K562 (cell line): Measurements from ENCODE around the gene LRRC61. TPM values are rescaled to one million over a fixed set of nuclear protein-coding genes. Genes with fewer than 3 reads are reported as not detected.
A peak's percentile ranks its signal among the peaks of the same experiment; 100 is the strongest.

ENCODE experiments used
- CSDE1 ChIP-seq, 2 experiments: fragments of 450-650 bp; IDR thresholded peaks; 2 replicates each; pipeline ENCODE4 v1.6.1; 2016; ENCODE audit warnings: mild to moderate bottlenecking in 1 of 2
- GABPA ChIP-seq: fragments of 200-800 bp; sonication (Bioruptor generic); conservative IDR thresholded peaks from 2 replicates; pipeline ENCODE4 v1.6.1; 2016; ENCODE audit warnings: low read depth, missing genetic modification characterization, missing compliant biosample characterization
- HNRNPLL ChIP-seq: fragments of 200-400 bp; formaldehyde crosslinking; IDR thresholded peaks from 2 replicates; pipeline ENCODE4 v1.6.1; 2017; ENCODE audit warnings: low read length, low read depth, mild to moderate bottlenecking; ENCODE audit not compliant: poor library complexity, severe bottlenecking
- JUN ChIP-seq, 2 experiments: sonication (generic) in 1 of 2; formaldehyde crosslinking in 1 of 2; IDR thresholded peaks; 2 replicates each; pipeline versions ENCODE4 v1.6.1 to v1.8.0; 2012 to 2022; ENCODE audit warnings: borderline replicate concordance in 2 of 2, mild to moderate bottlenecking in 2 of 2, improper control_type of control experiment in 1 of 2, low read depth in 1 of 2, low read length in 1 of 2, missing genetic modification reagents in 1 of 2
- MBD2 ChIP-seq: sonication (generic); IDR thresholded peaks from 2 replicates; pipeline ENCODE4 v1.6.1; 2016; ENCODE audit warnings: low read depth, borderline replicate concordance
- PREB ChIP-seq: sonication (generic); formaldehyde crosslinking; IDR thresholded peaks from 2 replicates; pipeline ENCODE4 v1.8.1; 2023; ENCODE audit warnings: mild to moderate bottlenecking, missing genetic modification reagents
- TCF7L2 ChIP-seq: fragments of 150-350 bp; IDR thresholded peaks from 2 replicates; pipeline ENCODE4 v1.6.1; 2016; ENCODE audit warnings: low read depth, mild to moderate bottlenecking, low read length, moderate library complexity
- TEAD1 ChIP-seq, 2 experiments: fragments of 450-650 bp in 1 of 2; sonication (generic) in 1 of 2; formaldehyde crosslinking; IDR thresholded peaks; 2 replicates each; pipeline versions ENCODE4 v1.4.0 to v1.8.0; 2020 to 2022; ENCODE audit warnings: mild to moderate bottlenecking in 2 of 2, missing genetic modification reagents in 1 of 2
- U2AF2 ChIP-seq: fragments of 200-400 bp; formaldehyde crosslinking; optimal IDR thresholded peaks from 2 replicates; pipeline ENCODE3; 2017; ENCODE audit warnings: low read depth, mild to moderate bottlenecking, low read length
- USF1 ChIP-seq: sonication (generic); formaldehyde crosslinking; IDR thresholded peaks from 2 replicates; pipeline ENCODE4 v1.9.0; 2022; ENCODE audit warnings: mild to moderate bottlenecking, missing genetic modification reagents
- ZNF449 ChIP-seq: fragments of 250-450 bp; sonication (Bioruptor Pico); IDR thresholded peaks from 2 replicates; pipeline ENCODE4 v1.8.0; 2022; ENCODE audit warnings: moderate library complexity, mild to moderate bottlenecking, inconsistent platforms
- ZNF609 ChIP-seq: sonication (generic); formaldehyde crosslinking; IDR thresholded peaks from 2 replicates; pipeline ENCODE4 v1.8.1; 2023; ENCODE audit warnings: missing genetic modification reagents, mild to moderate bottlenecking, borderline replicate concordance
- ZNF695 ChIP-seq: fragments of 450-650 bp; formaldehyde crosslinking; IDR thresholded peaks from 2 replicates; pipeline ENCODE4 v1.4.0; 2020; ENCODE audit warnings: mild to moderate bottlenecking, moderate library complexity
- ZNF696 ChIP-seq: fragments of 250-450 bp; sonication (Bioruptor Pico); conservative IDR thresholded peaks from 2 replicates; pipeline ENCODE4 v1.4.0; 2020; ENCODE audit warnings: mild to moderate bottlenecking, moderate library complexity
- polyA plus RNA-seq, 8 experiments: library from polyadenylated mRNA; depleted of rRNA in 4 of 8; stranded (reverse) in 5 of 8; unstranded in 3 of 8; fragments of >200 nt; fragmentation: Nextera tagmentation in 2 of 8; fragmentation: Illumina TruSeq in 1 of 8; extraction: Ambion mirVana in 2 of 8; extraction: Trizol in 1 of 8; gene quantifications; 2 replicates each; pipeline versions ENCODE4 v1.2.1 to v1.2.3, GENCODE V29; 2011 to 2014; ENCODE audit warnings: inconsistent platforms in 1 of 8, missing spikeins in 1 of 8
- total RNA-seq, 7 experiments: library from RNA; depleted of rRNA in 6 of 7; stranded (reverse); fragments of >200 nt in 6 of 7; fragmentation: Illumina TruSeq in 2 of 7; extraction: Trizol in 2 of 7; gene quantifications; 2 replicates each; pipeline versions ENCODE4 v1.2.1 to v1.2.3, GENCODE V29; 2011 to 2021; ENCODE audit warnings: low replicate concordance in 1 of 7

LRRC61 gene
- total and polyA plus RNA-seq, 9 of the 15 experiments (the other 6 are each of a cell fraction or from before 2014, with no cell fraction given), result 1.3 to 55.2 (median 35.2) TPM

- TF ChIP-seq JUN (IDR thresholded peaks at IDR 0.05; ENCODE audit: borderline replicate concordance, low read depth, low read length) (no peak), JUN (CRISPR knock-in tag; IDR thresholded peaks at IDR 0.05; ENCODE audit: borderline replicate concordance) (0 out of 2 replicates have a peak, but pooled peaks have one; percentile 39), GABPA (tag) (no peak), TCF7L2 (no peak), PREB (no peak), CSDE1 (IDR thresholded peaks at IDR 0.05) (no peak), USF1 (CRISPR knock-in tag) (0 out of 2 replicates have a peak, but pooled peaks have one; percentile 1), U2AF2 (no peak), ZNF449 (CRISPR knock-in tag) (no peak), ZNF696 (CRISPR knock-in tag) (no peak), TEAD1 (CRISPR knock-in tag; IDR thresholded peaks at IDR 0.05) (peak in 1 of 2 experiments; percentile 57; a peak in 1 of 4 replicates), MBD2 (no peak), ZNF695 (no peak), HNRNPLL (peak; percentile 26), ZNF609 (CRISPR knock-in tag) (peak; percentile 96; the same call in 1 of the 2 replicates)
Measured at GRCh38 chr7:150369748-150370501, 46.8 kb downstream of the LRRC61 start (continued).
